GM13977 (cell line): Measurements from ENCODE around the gene XYLB.

Experiments used
- DNase-seq: peaks from one replicate; pipeline ENCODE4 v3.0.0; 2012; ENCODE audit warnings: low spot score
- CTCF ChIP-seq: IDR thresholded peaks from 2 replicates; pipeline ENCODE4 v1.5.1; 2012; ENCODE audit warnings: mild to moderate bottlenecking, control low read depth; ENCODE audit not compliant: insufficient read depth; ENCODE audit errors: extremely low read depth, missing control alignments
- in situ Hi-C: fragments of 300-500 bp; cut with MboI; formaldehyde crosslinking; loops from one replicate; pipeline ENCODE4 v1.12.0; 2022; ENCODE audit warnings: low sequenced_read_pairs, low pct_unique_long_range_greater_than_20kb, mixed read lengths, inconsistent platforms; ENCODE audit not compliant: unreplicated experiment

Gene XYLB

GRCh38 chr3:38362825-38363224, 16.2 kb downstream of the XYLB start:
- no peak for DNase-seq
- in situ Hi-C loops = no loop called here
- TF ChIP-seq CTCF = no peak

GRCh38 chr3:38364721-38365400, 18.3 kb downstream of the XYLB start:
- DNase-seq = no peak
- no peak for TF ChIP-seq CTCF
- in situ Hi-C loops = no loop called here

- in situ Hi-C loops = no loop called here
- DNase-seq = no peak
- no peak for TF ChIP-seq CTCF
Measured at GRCh38 chr3:38365469-38366062, 19.0 kb downstream of the XYLB start.

- TF ChIP-seq CTCF = no peak
- in situ Hi-C loops = no loop called here
- no peak for DNase-seq
Measured at GRCh38 chr3:38366082-38366481, 19.5 kb downstream of the XYLB start.

GRCh38 chr3:38367779-38368178, 21.2 kb downstream of the XYLB start:
- in situ Hi-C loops = no loop called here
- no peak for DNase-seq
- TF ChIP-seq CTCF = no peak

- DNase-seq = no peak
- TF ChIP-seq CTCF = no peak
- in situ Hi-C loops = no loop called here
Measured at GRCh38 chr3:38368238-38368637, 21.7 kb downstream of the XYLB start.
